ENCODE data around the gene EIF2S1.
"Not testable (repeated sequence)": the region's sequence is repeated elsewhere in the genome, so short reads cannot be mapped to it uniquely, and the experiment has no call there.

Gene EIF2S1

DNA sequence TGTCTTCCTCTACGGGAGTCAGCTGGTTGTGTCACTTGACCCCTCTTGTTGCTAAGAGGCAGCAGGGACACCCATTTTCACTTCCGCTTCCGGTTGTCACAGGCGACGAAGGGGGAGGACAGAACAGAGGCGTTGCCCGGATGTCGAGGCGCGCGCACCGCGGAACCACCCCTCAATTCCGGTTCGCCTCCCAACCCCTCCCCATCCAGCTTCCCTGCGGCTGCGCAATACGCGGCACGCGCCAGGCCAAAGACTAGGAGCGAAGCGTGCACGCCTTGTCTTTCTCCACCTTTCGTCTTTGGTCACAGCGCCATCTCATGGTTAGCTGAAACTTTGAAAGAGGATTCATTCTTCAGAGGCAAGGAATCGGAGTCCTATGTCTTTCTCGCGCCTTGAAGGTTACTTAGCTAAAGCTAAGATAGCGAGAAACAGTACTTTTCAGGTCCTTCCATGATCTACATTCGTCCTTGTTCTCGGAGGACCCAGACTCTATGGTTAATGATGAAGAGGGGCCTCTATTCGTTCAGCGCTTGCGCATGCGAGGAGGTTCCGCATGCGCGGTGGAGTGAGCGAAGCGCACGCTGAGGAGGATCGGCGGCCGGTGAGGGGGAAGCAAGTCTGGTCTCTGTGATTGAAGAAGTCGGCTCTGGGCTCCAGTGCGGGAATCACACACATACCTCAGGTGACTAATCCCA lies at the start of gene EIF2S1, which contains the start of gene ATP6V1D:
TSS of gene EIF2S1 (plus strand) at position 554 of the 695 bp plus-strand sequence. CDS start 4,440 bp downstream, outside the sequence.
TSS of gene ATP6V1D (minus strand) at position 30 of the 695 bp plus-strand sequence. CDS start 106 bp downstream, outside the sequence.
- peak; percentile 96 to 98 for DNase-seq

DNA sequence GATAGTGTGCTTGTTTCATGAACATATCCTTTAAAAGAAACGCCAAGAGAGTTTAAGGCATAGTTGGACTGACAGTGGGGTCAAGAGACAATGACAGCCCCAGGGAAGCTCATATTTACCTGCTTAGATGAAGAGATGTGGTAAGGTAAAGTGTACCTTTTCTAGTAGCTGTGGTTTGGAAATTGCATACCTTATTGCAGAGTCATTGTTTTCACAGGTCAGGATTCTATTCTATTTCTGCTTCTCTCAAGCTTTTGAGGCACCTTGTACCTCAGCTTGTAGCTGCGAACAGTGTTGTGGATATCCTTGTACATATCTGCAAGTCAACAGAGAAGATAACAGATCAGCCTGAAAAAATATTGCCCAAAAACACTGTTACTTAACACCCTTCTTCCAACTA lies 48.3 kb upstream of the EIF2S1 start:
- DNase-seq: no peak

DNA sequence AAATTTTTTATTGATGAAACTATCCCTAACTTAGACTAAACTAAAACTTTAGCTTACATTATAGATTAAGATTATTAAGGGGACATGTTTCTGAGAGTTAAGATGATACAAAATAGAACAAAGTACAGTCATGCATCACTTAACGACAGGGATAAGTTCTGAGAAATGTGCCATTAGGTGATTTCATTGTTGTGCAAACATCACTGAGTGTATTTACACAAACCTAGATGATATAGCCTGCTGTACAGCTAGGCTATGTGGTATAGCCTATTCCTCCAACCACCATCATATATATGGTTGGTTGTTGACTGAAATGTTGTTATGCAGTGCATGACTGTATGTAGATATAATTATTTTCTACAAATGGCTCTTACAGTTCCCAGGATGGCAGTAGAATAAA lies 47.0 kb upstream of the EIF2S1 start:
- no peak for DNase-seq

DNA sequence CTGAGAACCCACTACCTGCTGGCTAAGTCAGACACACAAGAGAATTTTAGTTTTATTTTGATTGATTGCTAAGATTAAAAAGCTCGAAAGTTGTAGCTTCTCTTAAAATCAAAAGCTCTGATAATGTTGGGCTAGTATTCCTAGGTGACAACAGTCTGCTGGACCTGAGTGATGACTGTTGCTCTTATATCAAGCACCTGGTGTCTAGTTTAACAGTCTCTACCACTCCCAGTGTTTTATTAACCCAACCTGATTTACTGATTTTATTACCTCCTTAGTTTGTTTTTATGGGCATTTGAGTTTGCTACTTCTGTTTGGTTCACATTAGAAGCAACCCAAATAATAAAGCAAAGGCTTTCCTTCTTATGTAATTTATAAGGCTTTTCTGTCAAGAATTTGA lies 42.3 kb upstream of the EIF2S1 start:
- DNase-seq: no peak

DNA sequence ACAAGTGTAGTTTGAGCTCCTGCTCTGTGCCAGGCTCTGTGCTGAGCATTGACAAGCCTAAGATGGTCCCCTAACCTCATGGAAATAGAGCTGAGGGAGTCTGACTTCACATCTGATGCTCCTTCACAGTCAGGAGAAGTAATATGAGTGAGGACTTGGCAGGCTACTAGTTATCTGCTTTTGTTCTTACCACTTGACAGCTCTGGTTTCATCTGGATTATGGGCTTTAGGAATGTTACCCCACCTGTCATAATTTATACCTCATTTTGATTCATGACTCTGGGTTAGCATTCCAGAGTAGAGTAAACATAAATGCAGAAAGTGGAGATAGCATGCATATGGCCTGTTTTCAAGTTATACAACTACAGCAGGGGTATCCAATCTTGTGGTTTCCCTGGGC lies 41.0 kb upstream of the EIF2S1 start:
- DNase-seq: no peak

DNA sequence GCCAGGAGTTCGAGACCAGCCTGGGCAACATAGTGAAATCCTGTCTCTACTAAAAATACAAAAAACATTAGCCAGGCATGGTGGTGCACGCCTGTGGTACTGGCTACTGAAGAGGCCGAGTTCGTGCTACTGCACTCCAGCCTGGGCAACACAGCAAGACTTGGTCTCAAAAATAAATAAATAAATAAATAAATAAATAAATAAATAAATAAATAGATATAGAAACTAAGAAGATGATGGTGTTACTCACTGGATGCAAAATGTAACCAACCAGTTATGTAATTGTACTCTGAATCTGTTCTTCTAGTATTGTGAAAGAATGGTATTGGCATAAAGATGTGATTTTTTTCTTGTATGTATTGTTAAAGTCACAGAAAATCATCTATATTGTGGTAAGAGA lies 30.5 kb upstream of the EIF2S1 start:
- DNase-seq: not testable (repeated sequence)

DNA sequence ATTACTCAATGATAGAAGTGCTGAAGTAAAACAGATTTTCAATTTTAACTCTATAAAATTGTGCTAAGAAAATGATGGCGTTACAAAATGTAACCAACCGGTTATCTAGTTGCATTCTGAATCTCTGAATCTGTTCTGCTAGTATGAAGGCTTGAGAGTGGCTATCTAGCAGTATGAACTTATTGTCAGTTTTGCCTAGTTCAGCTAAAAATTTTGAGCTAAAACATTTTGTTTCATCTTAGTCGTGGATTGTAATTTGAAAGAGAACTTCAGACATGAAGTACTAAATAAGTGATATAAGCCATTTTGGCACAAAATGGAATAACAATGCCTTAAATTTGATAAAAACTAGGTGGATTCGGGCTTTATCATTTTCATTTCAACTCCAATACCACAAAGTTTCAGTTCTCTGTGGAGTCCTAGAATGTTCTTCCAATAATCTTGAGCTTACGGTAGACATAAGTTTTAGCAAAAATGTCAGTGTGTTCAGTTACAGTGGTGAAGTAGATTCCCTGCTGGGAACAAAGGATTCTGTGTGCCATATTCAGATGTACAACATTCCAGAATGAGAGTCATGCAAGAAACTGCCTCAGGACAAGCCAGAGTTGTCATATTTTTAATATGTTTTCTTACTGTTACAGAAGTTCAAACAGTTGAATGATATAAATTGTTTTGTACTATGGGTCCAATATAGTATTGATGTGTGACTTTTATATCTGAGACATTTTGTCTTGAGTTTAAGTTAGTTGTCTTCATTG lies 28.6 kb upstream of the EIF2S1 start:
- no peak for DNase-seq

DNA sequence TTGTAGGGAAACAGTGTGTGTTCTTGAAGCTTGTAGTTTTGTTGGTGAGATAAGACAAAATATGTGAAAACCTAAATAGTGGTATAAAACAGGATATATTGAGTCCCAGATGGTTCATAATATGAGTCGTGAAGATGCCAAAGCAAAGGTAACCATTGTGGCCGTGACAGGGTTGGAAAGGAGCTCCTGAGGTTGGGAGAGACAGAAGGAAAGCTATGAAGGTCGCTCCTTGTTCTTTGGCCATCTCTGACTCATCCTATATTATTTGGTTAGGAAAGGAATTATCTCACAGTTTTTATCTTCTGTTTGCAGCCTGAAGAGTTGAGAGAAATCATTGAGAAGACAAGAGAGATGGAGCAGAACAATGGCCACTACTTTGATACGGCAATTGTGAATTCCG lies 27.7 kb upstream of the EIF2S1 start:
- DNase-seq: no peak

DNA sequence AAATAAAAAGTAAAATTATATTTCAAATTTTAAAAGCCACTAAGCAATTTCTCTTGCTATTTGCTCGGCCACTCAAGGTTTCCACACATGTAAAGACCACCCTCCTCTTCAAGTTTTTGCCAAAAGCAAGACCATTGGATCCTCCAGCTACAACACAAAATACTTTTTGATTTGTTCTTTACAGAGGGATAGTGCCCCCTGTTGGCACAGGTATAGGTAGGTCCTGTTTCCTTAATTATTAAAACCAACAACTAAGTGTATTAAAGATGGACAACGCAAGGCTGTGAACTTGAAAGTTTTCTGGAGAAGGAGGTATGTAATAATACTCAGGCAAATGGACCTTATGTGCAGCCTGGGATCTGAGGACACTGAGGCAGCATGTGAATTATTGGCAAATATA lies 24.3 kb upstream of the EIF2S1 start:
- peak in 1 of 2 experiments; percentile 27 for DNase-seq

DNA sequence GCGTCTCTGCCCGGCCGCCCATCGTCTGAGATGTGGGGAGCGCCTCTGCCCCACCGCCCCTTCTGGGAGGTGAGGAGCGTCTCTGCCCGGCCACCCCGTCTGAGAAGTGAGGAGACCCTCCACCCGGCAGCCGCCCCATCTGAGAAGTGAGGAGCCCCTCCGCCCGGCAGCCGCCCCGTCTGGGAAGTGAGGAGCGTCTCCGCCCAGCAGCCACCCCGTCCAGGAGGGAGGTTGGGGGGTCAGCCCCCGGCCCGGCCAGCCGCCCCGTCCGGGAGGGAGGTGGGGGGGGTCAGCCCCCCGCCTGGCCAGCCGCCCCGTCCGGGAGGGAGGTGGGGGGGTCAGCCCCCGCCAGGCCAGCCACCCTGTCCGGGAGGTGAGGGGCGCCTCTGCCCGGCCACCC lies 18.9 kb upstream of the EIF2S1 start:
- DNase-seq: not testable (repeated sequence)

DNA sequence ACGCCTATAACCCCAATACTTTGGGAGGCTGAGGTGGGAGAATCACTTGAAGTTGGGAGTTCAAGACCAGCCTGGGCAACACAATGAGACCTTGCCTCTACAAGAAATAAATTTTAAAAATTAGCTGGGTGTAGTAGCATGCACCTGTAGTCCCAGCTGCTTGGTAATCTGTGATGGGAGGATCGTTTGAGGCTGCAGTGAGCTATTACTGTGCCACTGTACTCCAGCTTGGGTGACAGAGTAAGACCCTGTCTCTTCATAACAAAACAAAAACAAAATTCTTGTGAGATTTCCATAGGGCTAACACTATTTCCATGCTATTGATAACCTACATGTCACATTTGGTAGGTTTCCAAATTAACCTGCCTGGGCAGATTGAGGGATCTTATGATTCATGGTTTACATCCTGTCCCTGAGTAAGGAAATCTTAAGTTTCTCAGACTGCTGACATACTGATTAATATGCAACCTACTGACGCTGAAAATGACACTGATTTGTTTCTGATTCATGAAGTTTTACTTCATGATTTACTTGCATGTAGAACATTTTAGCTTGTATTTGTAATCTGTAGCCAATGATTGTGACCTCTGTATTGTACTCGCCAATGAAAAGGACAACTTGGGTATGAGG lies 16.4 kb upstream of the EIF2S1 start:
- DNase-seq: no peak

DNA sequence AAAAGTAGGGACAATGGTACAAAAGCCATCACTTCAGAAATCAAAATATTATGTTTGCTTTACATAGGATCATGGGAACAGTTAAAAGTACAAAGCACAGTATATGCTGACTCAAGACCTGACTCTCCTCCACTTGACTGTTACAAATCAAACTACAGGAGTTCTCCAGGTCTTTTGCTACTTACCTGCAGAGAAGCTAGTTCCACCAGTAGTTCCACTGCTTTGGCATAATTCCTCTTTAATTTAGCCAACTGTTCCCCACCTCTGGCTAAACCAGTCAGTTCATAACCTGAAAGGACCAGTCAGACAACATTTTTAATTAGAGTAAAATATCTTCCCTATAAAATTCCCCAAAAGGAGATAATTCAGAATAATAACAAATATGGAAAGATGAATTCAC lies 14.5 kb upstream of the EIF2S1 start:
- DNase-seq: no peak

DNA sequence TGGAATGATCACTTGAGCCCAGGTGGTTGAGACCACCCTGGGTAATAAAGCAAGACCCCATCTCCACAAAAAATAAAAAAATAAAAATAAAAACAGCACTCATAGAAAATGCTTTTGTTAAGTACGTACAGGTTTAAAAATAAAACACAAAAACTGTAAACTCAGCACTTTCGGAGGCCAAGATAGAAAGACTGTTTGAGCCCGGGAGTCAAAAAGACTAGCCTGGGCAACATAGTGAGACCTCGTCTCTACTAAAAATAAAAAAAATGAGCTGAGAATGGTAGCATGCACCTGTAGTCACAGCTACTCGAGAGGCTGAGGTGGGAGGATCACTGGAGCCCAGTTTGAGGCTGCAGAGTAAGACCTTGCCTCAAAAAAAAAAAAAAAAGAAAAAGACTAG lies 8.1 kb upstream of the EIF2S1 start:
- no peak for DNase-seq

DNA sequence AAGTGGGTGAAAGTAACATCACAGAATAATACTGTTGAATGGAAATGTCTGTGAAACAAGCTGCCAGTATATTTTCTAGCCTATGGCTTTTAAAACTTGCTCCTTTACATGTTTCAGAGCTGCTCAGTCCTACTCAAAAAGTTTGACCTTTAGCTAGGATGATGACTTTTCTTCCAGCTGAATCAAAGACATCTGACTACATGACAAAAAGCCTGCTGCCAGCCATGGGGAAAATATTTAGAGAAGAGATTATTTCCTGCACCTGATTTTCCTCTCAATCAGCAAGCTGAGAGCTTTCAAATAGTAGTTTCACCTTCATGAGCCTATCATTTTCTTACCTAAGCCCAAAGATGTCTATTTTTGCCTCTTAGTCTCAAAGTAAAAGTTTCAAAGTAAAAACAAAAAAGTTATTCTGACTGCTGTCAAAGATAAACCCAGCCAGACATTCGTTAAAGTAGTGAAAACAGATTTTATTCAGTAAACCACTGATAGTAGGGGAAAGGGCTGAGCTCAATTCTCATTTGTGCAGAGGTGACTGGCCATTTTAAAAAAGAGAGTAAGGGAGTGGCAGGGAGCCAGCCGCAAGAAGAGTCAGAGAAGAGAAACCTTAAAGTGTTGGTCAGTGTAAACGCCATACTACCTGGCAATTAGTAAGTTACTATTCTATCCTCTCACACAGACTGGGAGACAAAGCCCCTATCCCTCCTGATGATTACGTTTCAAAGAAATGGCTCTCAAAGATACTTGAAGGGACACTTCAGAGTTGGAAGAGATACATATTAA lies 2.8 kb upstream of the EIF2S1 start:
- DNase-seq: no peak

DNA sequence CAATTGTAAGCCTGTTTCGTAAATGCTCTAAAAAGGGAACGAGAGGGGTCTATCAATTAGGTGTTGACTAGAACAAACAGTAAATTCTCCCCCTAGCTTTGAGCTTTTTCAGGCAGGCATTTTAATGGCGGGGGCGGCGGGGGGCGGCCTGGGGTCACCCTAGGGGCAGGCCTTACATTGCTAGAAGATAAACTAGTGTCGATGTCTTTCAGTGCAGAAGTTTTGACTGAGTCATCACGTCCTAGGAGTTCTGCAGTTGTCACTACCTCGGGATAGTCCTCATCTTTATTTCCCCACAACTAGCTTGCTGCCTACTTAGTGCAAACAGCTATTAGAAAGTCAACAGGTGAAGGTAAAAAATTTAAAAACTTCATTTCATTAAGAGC lies 2.2 kb upstream of the EIF2S1 start:
- no peak for DNase-seq

DNA sequence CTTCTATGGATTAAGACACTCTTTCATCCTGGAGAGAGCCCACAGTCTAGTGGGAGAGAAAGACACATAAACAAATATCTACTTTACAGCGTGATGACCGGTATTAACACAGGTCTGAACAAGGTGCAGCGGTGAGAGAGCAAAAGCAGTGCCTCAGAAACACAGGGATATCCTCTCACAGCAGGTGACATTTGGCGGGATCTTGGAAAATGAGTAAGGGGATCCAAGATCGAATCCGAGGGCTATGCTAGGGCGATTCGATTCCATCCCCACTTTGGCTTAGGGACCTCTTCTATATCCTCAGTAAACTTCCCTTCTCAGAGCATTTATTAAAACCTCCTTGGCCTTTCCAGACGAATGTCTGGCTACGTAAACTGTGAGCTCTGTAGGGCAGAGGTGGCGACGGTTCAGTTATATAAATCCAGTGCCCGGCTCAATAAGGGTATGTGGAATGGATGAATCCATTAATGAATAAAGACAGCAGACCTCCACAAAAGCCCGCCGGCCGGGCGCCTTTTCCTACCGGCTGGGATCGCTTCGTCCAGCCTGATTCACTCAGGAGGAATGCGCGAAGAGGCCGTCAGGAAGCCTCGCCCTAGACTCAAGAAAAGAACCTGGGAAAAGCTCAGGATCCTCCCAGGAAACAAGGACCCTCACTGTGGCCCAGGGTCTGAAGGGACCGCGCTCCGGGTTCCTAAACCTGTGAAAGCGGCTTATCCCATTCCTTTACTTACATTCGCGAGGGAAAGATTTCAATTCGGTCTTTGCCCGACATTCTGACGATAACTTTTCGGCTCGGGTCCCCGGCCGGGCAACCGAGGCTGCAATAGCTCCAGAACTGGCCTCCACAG lies 979 bp upstream of the EIF2S1 start:
- no peak for DNase-seq

DNA sequence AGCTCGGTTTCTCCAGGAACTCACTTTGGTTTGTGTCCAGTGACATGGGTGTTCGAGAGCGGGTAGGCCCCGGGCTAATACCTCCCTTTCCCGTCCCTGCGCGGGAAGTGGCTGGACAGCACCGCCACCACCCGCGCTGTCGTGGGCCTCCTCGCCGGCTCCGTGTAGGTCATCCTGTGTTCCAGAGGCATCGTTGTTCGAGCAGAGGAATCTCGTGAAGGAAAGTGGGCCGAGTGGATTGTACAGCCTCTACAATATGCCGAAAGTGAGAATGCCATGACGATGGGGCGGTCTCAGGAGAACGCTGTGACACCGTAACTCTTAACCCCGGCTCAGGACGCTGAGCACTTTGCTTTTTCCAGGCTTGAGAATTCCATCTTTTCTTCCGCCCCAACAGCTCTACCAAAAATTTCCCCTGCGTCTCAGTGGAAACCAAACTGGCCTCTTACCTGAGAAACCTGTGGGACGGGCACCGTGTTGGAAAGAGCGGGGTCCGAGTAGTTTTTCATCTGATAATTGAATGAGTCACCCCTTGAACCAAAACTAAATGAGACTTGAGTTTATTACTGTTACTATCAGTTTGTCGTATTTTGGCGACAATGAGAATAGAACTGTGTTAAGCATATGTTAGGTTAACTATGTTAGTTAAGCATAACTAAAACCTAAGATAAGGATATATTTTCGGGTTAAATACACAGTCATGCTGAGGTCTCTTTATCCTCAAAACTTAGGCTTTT lies 510 bp downstream of the EIF2S1 start:
- no peak for DNase-seq

DNA sequence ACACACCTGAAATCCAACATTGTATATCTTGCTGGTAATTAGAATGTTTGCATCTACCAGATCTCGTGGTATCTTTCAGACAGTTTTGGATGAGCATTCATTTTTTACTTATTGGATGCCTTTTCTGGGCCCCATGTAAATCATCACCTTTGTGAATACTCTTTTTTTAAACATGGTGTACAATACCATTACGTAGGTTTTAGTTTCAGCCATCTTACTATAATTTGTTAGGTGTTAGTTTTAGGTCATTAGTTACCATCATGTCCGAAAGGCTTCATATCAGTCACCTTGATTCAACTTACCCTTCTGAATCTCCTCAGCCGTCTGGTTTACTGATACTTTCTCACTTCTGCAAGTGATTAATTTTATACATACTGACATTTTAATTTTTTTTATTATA lies 5.3 kb downstream of the EIF2S1 start:
- no peak for DNase-seq

DNA sequence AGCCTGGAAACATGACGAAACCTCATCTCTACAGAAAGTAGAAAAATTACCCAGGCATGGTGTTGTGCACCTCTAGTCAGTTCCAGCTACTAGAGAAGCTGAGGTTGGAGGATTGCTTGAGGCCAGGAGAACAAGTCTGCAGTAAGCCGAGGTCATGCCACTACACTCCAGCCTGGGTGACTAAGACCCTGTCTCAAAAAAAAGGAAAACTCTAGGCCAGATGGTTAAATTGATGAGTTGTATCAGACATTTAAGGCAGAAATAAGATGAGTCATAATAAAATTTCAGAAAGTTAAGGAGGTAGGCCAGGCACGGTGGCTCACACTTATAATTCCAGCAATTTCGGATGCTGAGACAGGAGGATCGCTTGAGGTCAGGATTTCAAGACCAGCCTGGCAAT lies 10.7 kb downstream of the EIF2S1 start:
- DNase-seq: no peak

DNA sequence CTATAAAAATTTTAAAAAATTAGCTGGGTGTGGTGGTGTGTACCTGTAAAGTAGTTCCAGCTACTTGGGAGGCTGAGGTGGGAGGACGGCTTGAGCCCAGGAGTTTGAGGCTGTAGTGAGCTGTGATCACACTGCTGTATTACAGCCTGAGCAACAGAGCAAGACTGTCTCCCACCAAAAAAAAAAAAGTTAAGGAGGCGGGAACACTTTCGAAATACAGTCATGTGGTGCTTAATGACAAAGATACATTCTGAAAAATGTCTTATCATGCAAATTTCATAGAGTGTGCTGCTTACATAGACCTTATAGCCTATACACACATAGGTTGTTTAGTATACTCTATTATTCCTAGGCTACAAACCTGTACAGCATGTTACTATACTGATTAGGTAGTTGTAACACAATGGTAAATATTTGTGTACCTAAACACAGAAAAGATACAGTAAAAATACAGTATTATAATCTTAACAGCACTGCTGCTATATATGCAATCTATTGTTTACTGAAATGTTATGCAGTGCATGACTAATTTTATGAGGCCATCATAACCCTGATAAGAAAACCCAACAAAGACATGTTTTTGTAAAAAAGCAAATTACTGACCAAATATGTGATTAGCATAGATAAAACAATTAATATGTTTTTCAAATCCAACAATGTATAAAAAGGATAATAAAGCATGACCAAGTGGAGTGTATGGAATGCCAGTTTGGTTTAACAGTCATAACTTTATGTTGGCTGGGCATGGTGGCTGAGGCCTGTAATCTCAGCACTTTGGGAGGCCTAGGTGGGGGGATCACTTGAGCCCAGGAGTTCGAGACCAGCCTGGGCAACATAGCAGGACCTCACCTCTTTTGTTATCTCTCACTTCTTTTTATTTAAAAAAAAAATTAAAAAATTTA lies 11.4 kb downstream of the EIF2S1 start:
- no peak for DNase-seq

Measured in SHP77 (cell line).